ENCODE results near the gene PHACTR2.
"Not testable (repeated sequence)": the region's sequence is repeated elsewhere in the genome, so short reads cannot be mapped to it uniquely, and the experiment has no call there.

Gene PHACTR2

DNA sequence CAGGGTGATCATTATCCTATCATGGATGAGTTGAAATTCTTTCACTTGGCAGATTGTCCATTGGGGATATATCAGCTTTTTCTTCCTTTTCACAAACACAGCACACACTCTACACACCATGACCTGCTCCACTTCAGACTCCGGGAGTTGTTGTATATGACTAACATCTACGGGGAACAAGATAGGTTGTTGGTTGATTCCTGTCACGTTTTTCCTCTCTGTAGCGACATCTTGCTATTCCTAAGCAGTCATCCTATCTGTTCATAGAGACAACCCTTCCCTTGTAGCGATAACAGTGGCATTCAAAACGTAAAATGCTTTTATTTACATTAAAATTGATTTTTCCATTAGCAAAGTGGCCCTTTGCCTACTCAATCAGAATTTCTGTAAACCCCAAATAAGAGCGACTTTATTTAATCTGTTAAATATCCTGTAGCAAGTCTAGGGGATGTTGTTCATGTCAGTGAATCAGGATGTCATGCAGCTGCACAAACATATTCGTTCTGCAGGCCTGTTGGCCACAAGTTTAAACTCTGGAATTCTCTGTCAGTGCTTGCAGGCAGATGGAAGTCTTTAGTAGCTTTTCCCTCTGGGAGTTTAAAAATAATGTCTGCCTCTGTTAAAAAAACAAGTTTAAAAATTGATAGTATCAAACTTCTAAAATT, 23.1 kb downstream of the PHACTR2 start:
- DNase-seq: no peak

DNA sequence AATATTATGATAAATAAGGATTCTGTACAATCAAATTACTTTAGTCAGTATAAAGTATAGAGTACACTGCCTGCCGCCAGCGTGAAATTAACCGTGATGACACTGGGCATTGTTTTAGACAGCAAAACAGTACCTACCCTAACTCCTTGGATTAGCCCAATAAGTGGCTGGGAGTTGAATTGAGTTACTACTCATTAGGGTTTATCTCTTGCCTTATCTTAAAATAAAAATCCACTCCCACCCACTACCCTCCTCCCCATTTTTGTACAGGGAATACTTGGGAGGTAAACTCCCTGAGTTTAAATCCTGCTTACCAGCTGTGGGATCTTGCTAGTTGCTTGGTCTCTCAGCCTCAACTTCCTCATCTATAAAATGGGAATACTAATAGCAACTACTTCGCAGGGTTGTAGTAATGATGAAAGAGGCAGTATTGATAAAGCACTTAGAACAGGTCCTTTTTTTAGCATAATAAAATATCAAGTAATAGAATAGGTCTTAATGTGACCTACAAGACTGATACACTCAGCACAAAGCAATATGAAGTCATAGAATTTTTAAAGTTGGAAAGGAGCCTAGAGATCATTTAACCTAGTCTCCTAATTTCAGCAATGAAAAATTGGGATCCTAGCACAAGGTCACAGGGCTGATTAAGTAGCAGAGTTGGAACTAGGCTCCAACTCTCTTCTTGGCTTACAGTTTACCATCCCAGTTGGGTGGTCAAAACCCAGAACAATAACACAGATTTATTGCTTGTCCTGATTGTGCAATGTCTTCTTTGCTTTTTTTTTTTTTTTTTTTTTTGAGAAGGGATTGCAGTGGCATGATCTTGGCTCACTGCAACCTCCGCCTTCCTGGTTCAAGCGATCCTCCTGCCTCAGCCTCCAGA, 23.8 kb downstream of the PHACTR2 start:
- no peak for DNase-seq

DNA sequence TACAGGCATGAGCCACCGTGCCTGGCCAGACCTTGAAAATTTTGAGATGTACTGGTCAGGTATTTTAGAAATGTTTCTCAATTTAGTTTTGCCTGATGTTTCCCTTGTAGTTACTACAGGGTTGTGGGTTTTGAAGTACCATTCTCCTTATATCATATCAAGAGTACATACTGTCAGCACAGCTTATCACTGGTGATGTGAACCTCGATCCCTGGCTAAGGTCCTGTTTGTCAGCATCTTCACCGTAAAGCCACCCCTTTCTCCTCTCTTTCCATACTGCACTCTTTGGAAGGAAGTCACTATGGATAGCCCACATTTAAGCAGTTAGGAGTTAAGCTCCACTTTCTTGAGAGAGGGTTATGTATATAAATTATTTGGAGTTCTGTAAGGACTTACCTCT, 27.8 kb downstream of the PHACTR2 start:
- no peak for DNase-seq

DNA sequence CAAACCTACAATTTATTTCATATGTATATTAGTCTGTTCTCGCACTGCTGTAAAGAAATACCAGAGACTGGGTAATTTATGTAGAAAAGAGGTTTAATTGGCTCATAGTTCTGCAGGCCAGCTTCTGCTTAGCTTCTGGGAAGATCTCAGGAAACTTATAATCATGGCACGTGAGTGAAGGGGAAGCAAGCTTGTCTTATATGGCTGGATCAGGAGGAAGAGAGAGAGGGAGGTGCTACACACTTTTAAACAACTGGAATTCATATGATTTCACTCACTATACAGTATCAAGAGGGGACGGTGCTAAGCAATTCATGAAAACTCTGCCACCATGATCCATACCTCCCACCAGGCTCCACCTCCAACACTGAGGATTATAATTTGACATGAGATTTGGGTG, 29.9 kb downstream of the PHACTR2 start:
- DNase-seq: no peak

DNA sequence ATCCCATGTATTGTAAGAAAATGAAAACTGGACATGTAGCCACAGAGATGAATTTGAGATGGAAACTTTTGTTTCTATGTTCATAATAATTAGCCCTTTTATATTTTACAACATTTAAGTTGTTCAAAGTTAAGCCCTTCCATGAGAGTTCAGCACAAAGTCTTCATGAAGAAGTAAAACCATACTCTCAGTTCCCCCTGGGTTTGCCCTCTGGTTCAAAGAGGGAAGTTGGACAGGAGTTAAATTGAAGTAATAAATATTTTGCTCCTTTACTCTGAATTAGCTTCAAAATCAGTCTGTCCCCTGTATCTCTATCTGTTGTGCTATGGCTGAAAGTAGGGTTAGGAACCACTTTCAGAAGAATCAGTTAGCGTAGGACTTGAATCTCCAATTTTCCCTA, 31.1 kb downstream of the PHACTR2 start:
- DNase-seq: no peak

DNA sequence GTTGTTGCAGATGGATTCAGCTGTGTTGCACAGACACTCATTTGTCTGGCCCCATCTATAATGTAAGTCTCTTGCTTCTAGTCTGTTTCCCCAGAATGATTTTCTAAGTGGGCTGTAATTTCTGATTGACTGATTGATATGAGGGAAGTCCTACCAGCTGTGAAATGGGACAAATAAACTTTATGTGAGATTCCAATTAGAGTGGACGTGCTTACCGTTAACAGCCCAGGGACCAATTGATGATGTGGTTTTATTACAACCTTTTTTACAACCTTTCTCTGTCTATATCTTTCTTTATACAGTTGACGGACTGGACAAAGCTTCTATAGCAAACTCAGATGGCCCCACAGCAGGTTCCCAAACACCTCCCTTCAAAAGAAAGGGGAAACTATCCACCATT, 33.9 kb downstream of the PHACTR2 start:
- no peak for DNase-seq

DNA sequence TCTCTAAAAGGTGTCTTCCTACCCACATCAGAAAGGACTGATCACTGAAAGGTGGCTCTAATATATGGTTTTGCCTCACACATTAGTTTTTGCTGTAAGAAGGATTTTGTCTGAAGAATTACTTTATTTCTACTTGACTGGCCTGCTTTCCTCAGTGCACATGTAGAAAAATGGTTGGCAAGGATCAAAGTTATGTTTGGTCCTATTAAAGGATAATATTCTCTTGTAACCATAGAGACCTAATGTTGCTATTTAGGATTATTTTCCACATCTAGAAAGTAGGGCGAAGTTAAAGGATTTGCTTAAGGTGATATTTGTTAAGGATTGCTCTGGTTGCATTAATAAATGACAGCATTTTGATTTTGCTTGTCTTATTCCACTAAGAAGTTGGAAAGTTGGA, 40.7 kb downstream of the PHACTR2 start:
- no peak for DNase-seq

DNA sequence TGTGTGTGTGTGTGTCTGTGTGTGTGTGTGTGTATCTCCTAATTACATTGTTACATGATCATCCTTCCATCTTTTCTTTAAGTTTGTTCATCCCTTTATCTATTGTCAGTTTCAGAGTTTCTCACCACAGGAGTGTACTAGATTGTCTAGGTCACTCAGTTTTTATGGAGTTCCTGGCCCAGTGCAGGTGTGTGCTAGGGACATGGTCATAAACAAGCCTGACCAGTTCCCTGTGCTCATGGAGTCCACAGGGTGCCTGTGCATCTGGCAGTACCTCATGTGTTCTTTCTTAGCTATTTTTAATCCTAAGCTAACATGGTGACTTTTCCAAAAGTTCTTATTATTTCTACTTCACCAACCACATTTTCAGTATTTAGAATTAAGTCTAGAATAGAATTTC, 43.9 kb downstream of the PHACTR2 start:
- no peak for DNase-seq

DNA sequence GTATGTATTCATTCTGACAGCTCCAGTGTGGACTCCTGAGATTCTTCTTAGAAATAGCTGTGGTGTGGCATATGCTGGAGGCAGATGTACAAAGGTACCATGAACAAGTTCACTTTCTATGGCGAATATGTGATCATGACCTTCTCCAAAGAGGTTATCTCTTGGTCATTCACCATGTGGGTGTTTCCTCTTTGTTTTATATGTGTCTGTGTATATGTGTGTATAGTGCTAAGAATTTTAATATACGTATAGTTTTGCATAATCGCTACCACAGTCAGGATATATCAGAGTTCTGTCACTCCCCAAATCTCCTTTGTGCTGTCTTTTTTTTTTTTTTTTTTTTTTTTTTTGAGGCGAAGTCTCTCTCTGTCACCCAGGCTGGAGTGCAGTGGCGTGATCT, 47.1 kb downstream of the PHACTR2 start:
- DNase-seq: no peak

DNA sequence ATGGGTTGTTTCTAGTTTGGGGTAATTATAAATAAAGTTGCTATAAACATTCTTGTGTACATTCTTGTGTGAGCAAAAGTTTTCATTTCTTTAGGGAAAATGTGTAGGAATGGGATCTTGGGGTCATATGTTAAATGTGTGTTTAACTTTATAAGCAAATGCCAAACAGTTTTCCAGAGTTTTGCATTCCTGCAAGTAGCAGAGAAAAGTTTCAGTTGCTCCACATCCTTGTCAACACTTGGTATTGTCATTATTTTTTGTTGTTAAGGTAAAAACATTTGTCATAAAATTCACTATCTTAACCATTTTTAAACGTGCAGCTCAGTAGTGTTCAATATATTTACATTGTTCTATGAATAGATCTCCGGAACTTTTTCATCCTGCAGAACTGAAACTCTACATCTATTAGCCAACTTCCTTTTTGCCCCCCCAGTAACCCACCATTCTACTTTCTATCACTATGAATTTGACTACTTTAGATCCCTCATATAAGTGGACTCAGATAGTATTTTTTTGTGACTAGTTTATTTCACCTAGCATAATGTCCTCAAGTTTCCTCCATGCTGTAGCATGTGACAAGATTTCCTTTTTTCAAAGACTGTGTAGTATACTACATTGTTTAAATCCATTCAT, 48.4 kb downstream of the PHACTR2 start:
- DNase-seq: no peak

DNA sequence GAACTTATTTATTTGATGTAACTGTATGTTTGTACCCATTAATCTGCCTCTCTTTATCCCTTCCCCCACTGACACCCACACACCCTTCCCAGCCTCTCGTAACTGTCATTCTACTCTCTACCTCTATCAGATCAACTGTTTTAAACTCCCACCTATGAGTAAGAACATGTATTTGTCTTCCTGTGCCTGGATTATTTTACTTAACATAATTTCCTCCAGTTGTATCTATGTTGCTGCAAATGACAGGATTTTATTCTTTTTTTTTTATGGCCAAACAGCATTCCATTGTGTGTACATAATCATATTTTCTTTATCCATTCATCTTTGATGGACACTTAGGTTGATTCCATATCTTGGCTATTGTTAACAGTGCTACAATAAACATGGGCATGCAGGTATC, 49.3 kb downstream of the PHACTR2 start:
- no peak for DNase-seq

DNA sequence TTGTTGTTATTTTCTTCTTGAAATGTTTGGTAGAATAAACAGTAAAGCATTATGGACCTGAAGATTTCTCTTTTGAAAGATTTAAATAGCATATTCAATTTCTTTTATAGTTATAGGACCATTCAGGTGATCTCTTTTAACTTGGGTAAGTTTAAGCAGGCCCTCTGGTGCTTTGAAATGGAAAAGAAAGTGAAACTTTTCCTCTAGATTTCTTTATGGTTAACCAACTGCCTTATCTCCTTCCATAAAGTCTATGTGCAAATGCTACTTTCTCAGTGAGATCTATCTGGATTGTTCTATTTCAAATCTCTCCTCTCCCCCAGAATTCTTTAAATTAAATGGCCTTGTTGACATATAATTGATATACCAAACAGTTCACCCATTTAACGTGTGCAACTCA, 54.0 kb downstream of the PHACTR2 start:
- no peak for DNase-seq

DNA sequence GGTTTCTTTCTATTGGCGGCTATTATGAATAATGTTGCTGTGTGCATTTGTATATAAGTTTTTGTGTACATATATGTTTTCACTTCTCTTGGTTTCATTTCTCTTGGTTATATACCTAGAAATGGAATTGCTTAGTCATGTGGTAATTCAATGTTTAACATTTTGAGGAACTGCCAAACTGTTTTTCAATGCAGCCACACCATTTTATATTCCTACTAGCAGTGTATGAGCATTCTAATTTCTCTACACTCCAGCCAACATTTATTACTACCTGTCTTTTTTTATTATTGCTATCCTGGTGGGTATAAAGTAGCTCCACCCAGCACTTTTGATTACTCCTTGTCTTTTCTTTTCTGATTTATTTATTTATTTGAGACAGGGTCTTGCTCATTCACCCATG, 54.8 kb downstream of the PHACTR2 start:
- no peak for DNase-seq

DNA sequence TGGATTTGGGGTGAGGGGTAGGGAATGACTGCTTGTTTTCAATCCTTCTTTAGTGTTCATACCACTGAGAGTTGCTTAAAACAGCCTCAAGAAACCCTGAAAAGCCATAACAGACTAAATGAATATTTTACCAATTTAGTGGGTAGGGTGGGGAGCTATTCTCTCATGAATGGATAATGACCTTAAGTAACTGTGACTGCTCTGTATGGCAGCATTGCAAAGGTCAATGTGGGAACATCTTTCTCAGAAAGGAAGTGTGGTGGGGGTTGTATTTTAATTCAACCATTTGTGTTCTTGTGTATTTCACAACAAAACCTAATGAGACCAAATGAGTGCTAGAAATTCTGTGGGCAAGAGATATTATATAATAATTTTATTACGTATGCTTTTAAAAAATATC, 55.7 kb downstream of the PHACTR2 start:
- DNase-seq: no peak

DNA sequence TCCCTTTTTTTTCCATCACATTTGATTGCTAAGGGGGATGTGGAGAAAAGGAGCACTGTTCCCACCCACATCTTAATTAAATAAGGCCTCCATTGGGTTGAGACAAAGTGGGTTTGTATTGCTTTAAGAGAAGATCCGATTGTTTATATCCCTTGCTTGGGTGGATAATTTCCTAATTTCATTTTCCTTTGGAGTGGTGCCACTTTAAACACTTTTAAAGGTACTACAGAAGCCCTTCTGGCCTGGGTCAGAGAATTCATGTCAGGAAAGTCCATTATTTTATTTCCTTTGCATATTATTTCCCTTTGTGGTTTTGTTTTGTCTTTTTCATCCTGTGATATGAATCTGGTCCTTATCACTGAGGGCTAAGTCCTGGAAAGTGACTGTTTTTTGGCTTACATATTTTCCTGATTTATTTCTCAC, 56.9 kb downstream of the PHACTR2 start:
- no peak for DNase-seq

DNA sequence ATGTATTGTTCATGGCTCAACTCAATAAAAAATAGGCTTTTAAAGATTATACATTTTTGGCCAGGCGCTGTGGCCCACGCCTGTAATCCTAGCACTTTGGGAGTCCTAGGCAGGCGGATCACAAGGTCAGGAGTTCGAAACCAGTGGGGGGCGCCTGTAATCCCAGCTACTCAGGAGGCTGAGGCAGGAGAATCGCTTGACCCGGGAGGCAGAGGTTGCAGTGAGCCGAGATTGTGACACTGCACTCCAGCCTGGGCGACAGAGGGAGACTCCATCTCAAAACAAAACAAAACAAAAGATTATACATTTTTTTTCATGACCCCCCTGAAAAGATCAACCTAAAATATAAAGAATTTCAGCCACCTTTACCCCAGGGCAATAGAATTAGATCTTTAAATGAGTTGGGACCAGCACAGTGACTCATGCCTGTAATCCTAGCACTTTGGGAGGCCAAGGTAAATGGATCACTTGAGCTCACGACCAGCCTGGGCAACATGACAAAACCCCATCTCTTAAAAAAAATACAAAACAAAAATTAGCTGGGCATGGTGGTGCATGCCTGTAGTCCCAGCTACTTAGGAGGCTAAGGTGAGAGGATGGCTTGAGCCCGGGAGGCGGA, 60.4 kb downstream of the PHACTR2 start:
- DNase-seq: not testable (repeated sequence)

DNA sequence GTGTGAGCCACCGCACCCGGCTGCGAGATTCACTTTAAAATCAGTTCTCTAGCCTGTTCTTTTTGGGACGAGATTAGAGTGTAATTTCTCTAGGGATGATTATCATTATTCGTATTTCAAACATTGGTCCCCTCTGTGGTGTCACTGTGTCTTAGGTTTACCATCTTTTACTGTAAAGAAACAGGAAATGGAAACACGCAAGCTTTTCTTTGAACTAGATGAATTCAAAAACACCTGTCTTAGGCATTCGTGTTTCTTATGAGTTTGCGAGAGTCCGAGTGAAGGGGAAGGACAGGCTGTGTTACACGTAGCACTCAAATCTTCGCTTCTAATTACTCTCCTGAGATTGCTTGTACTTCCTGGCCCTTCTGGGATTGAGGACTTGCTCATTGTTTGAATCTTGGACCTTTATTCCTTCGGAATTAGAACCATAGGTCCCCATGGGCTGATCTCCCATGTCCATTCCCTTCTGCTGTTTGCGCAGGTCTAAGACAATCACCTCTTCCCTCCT, 61.6 kb downstream of the PHACTR2 start:
- DNase-seq: no peak

DNA sequence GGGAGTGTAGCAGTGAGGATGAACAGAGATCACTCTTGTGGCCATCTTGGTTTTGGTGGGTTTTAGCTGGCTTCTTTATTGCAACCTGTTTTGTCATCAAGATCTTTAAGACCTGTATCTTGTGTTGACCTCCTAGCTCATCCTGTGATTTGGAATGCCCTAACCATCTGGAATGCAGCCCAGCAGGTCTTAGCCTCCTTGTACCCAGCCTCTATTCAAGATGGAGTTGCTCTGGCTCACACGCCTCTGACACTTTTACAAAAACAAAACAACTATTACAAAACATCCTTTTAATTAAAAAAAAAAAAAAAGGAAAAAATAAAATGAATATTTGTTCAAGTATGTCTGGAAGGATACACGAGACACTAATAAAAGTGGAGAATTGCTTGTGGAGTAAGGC, 62.4 kb downstream of the PHACTR2 start:
- no peak for DNase-seq

DNA sequence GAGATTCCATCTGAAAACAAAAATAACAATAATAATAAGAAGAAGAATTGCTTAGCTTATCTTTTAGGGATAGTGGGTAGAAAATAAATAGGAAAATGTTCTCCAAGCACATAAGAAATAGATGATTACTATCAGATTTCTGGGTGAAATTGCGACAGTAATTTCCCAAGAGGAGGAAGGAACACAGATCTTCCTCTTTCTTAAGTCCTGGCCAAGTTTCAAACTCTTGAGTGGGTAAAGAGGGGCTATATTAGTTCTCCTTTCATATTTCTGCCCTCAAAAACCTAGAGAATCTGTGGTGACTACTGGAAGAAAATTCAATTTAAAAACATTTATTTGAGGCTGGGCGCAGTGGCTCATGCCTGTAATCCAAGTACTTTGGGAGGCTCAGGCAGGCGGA, 63.7 kb downstream of the PHACTR2 start:
- DNase-seq: no peak

DNA sequence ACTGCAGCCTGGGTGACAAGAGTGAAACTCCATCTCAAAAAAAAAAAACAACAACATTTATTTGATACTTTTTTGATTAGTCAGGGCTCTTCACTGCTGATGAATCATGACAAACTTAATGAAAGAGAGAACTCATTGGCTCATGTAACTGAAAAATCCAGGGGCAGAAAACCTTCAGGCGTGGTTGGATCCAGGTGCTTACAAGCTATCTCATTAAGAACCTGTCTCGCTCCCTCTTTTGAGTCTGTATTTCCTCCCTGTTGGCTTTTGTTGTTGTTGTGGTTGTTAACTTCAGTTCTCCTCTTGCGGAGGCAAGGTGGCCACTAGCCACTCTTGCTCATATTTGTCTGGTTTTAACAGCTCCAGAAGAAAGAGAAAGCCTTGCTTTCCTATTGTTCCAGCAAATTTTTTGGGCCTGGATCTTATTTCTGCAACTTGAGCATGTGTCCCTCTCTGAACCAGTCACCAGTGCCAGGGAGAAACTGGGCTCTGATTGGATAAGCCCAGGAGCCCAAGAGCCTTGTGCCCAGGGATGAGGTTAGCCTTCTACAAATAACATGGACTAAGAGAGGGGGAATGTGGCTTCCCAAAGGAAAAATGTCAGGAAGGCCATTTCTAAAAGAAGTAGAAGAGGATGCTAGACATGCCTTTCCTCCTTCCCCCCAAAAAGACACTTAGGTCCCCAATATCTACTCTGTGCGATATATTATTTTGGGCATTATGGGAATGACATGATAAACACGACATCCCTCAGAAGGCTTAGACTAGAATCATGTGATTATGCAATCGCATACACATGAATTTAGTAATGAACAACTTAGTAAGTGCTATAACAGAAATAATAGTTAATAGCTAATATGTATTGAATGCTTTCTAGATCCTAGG, 64.5 kb downstream of the PHACTR2 start:
- DNase-seq: no peak

DNA sequence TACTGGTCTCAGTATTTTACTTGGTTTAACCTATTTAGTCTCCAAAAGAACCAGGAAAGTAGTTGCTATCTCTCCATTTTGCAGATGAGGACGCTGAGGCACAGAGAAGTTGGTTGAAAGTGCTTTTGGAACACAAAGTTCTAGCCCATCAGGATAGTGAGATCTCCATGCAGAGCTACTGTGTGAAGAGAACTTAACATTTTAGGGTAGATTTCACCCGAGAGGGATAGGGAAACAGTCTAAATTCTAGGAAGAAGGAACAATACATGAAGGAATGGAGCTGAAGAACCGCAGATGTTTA, 65.1 kb downstream of the PHACTR2 start:
- no peak for DNase-seq
